Lower leg skin (tissue), 4 donors: ENCODE measurements around the gene AGBL1. TPM values are rescaled to one million over a fixed set of nuclear protein-coding genes. Genes with fewer than 3 reads are reported as not detected.

Experiments
- DNase-seq, 2 donors: peaks; one replicate each; pipeline ENCODE4 v3.0.0-alpha.2; 2019; ENCODE audit warnings: low spot score in 2 of 2
- H3K4me3 ChIP-seq: fragments of 200-600 bp; sonication (generic); 2 replicates; pipeline ENCODE4 v1.5.1; 2017; ENCODE audit warnings: mild to moderate bottlenecking, low read depth; ENCODE audit not compliant: poor library complexity, severe bottlenecking
- CTCF ChIP-seq, 3 donors: fragments of 450-650 bp; IDR thresholded peaks; one replicate each; pipeline ENCODE4 v1.5.1; 2016; ENCODE audit warnings: antibody characterized with exemption in 3 of 3, mild to moderate bottlenecking in 3 of 3, moderate library complexity in 2 of 3
- POLR2A ChIP-seq, 2 donors: fragments of 450-650 bp; IDR thresholded peaks; one replicate each; pipeline ENCODE4 v1.6.1; 2016 to 2017; ENCODE audit warnings: antibody characterized with exemption in 2 of 2, mild to moderate bottlenecking in 1 of 2, moderate library complexity in 1 of 2
- WGBS, 2 donors: methylation state at CpG; one replicate each; pipeline ENCODE4 v1.1.5; 2018; 5-methylcytosine and 5-hydroxymethylcytosine counted together
- intact Hi-C: fragments of 100-400 bp; cut with DNase I; formaldehyde crosslinking; loops from one replicate; pipeline ENCODE4 v1.15.0; 2023; ENCODE audit warnings: low total_unique reads
- total RNA-seq, 4 donors: library from RNA; depleted of rRNA; stranded (reverse); fragments of >200 nt; gene quantifications; one replicate each; pipeline ENCODE4 v1.1.0, GENCODE V29; 2016

Gene AGBL1
- total RNA-seq, 4 donors from 2014 or later = 0.13 to 0.91 TPM; not detected in 2

DNA sequence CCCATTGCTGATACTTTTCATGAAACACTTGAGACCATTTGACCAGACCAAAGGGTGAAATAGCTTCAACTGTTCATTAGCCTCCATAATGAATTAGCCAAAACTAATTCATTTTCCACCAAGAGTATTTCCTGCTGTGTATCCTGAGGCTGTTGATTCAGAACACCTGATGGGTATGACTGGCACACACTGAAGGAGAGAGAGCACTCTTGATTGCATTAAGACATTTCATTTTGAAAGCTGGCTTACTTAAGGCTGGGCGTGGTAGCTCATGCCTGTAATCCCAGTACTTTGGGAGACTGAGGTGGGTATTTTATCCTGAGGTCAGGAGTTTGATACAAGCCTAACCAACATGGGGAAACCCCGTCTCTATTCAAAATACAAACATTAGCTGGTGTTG lies 175.6 kb downstream of the AGBL1 start:
- no peak for DNase-seq

GRCh38 chr15:86256628-86257027 lies 177.0 kb downstream of the AGBL1 start:
- intact Hi-C loops = no loop called here
- no peak for DNase-seq
- H3K4me3 ChIP-seq = no peak overlapping the region
- 74 to 84% methylated on average over 6 of the region's 6 CpGs for WGBS, 2 donors
- TF ChIP-seq CTCF (IDR thresholded peaks at IDR 0.05) (no peak), POLR2A (IDR thresholded peaks at IDR 0.05) (no peak)

More for the DNA sequence above, 175.6 kb downstream of the AGBL1 start:
- H3K4me3 ChIP-seq = no peak overlapping the region
- intact Hi-C loops = no loop called here
- WGBS, 2 donors = 78 to 84% methylated on average over 2 of the region's 2 CpGs
- TF ChIP-seq CTCF (IDR thresholded peaks at IDR 0.05) = no peak
- TF ChIP-seq POLR2A (IDR thresholded peaks at IDR 0.05) = no peak

DNA sequence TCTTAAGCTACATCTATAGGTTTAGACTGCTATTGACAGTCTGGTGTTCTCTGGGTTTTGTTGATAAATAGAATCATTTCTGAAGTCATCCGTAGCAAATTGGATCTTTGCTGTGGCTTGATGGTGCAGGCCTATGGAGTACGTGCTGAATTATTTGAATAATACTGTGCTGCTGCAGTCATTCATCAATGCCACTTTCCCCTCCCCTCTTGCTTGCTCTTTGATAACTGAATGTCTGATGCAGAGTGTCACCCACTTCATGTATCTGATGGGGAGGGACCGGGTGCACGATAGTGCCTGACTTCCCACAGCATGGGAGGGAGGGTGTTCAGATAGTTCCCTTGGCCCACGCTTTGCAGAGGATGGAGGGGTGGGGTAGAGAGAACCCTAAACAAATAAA lies 179.9 kb downstream of the AGBL1 start:
- no peak for TF ChIP-seq POLR2A (IDR thresholded peaks at IDR 0.05)
- TF ChIP-seq CTCF (IDR thresholded peaks at IDR 0.05) = no peak
- DNase-seq = no peak
- no peak overlapping the region for H3K4me3 ChIP-seq
- WGBS, 2 donors = 78 to 81% methylated on average over 5 of the region's 5 CpGs
- intact Hi-C loops = no loop called here

- DNase-seq = no peak
- WGBS, 2 donors = 76 to 77% methylated on average over 2 of the region's 2 CpGs
- H3K4me3 ChIP-seq = no peak overlapping the region
- intact Hi-C loops = no loop called here
- TF ChIP-seq CTCF (IDR thresholded peaks at IDR 0.05) (no peak), POLR2A (IDR thresholded peaks at IDR 0.05) (no peak)
Measured at GRCh38 chr15:86263230-86263629, 183.6 kb downstream of the AGBL1 start.

GRCh38 chr15:86266896-86267484 lies 187.3 kb downstream of the AGBL1 start:
- intact Hi-C loops = no loop called here
- WGBS, 2 donors = 84 to 87% methylated on average over 6 of the region's 6 CpGs
- no peak for TF ChIP-seq POLR2A (IDR thresholded peaks at IDR 0.05)
- no peak for TF ChIP-seq CTCF (IDR thresholded peaks at IDR 0.05)
- no peak for DNase-seq
- no peak overlapping the region for H3K4me3 ChIP-seq

- no peak for DNase-seq
- no peak for TF ChIP-seq CTCF (IDR thresholded peaks at IDR 0.05)
- no peak for TF ChIP-seq POLR2A (IDR thresholded peaks at IDR 0.05)
- intact Hi-C loops = no loop called here
- 91 to 95% methylated on average over 4 of the region's 4 CpGs for WGBS, 2 donors
- H3K4me3 ChIP-seq = no peak overlapping the region
Measured at GRCh38 chr15:86267892-86268291, 188.2 kb downstream of the AGBL1 start.
